Measurements from ENCODE around the gene MYBBP1A. TPM values are rescaled to one million over a fixed set of nuclear protein-coding genes. Genes with fewer than 3 reads are reported as not detected.
"Not testable (repeated sequence)": the region's sequence is repeated elsewhere in the genome, so short reads cannot be mapped to it uniquely, and the experiment has no call there.

MYBBP1A gene
- polyA plus RNA-seq, 2 donors = 32.6 to 44.8 TPM

- peaks cover 0 to 10% of the 10 kb centered on the region in 2 donors for H3K4me1 ChIP-seq (ENCODE audit: control insufficient read depth in 2 of 2, insufficient read depth in 2 of 2, low read length in 1 of 2)
- H3K27ac ChIP-seq (ENCODE audit: low read depth in 2 of 2, low read length in 1 of 2) = peak overlapping the region; percentile 59 to 88
- no peaks in the 10 kb centered on the region for H3K36me3 ChIP-seq (ENCODE audit: control insufficient read depth in 2 of 2, insufficient read depth in 2 of 2, low read length in 1 of 2)
- no peaks in the 10 kb centered on the region for H3K9me3 ChIP-seq (ENCODE audit: control insufficient read depth in 2 of 2, insufficient read depth in 1 of 2, low read depth in 1 of 2, low read length in 1 of 2)
- H3K4me3 ChIP-seq (ENCODE audit: low read depth in 1 of 2, low read length in 2 of 2) = no peak overlapping the region
- WGBS, 2 donors = 66% methylated on average over 20 of the region's 20 CpGs
- H3K27me3 ChIP-seq (ENCODE audit: control insufficient read depth in 1 of 2, insufficient read depth in 2 of 2, low read length in 2 of 2) = no peaks in the 10 kb centered on the region
Measured at GRCh38 chr17:4598776-4599504, 43.8 kb upstream of the MYBBP1A start.

GRCh38 chr17:4597975-4598374 is 42.8 kb upstream of the MYBBP1A start:
- no peaks in the 10 kb centered on the region for H3K36me3 ChIP-seq (ENCODE audit: control insufficient read depth in 2 of 2, insufficient read depth in 2 of 2, low read length in 1 of 2)
- no peaks in the 10 kb centered on the region for H3K9me3 ChIP-seq (ENCODE audit: control insufficient read depth in 2 of 2, insufficient read depth in 1 of 2, low read depth in 1 of 2, low read length in 1 of 2)
- peak overlapping the region; percentile 57 to 59 for H3K27ac ChIP-seq (ENCODE audit: low read depth in 2 of 2, low read length in 1 of 2)
- no peaks in the 10 kb centered on the region for H3K27me3 ChIP-seq (ENCODE audit: control insufficient read depth in 1 of 2, insufficient read depth in 2 of 2, low read length in 2 of 2)
- no peak overlapping the region for H3K4me3 ChIP-seq (ENCODE audit: low read depth in 1 of 2, low read length in 2 of 2)
- H3K4me1 ChIP-seq (ENCODE audit: control insufficient read depth in 2 of 2, insufficient read depth in 2 of 2, low read length in 1 of 2) = peaks cover 0 to 10% of the 10 kb centered on the region in 2 donors
- 78 to 84% methylated on average over 13 of the region's 13 CpGs for WGBS, 2 donors

- H3K36me3 ChIP-seq (ENCODE audit: control insufficient read depth in 2 of 2, insufficient read depth in 2 of 2, low read length in 1 of 2) = no peaks in the 10 kb centered on the region
- WGBS, 2 donors = 94 to 96% methylated on average over 36 of the region's 36 CpGs
- no peaks in the 10 kb centered on the region for H3K9me3 ChIP-seq (ENCODE audit: control insufficient read depth in 2 of 2, insufficient read depth in 1 of 2, low read depth in 1 of 2, low read length in 1 of 2)
- H3K27ac ChIP-seq (ENCODE audit: low read depth in 2 of 2, low read length in 1 of 2) = no peak overlapping the region
- peaks cover 0 to 10% of the 10 kb centered on the region in 2 donors for H3K4me1 ChIP-seq (ENCODE audit: control insufficient read depth in 2 of 2, insufficient read depth in 2 of 2, low read length in 1 of 2)
- H3K27me3 ChIP-seq (ENCODE audit: control insufficient read depth in 1 of 2, insufficient read depth in 2 of 2, low read length in 2 of 2) = no peaks in the 10 kb centered on the region
- no peak overlapping the region for H3K4me3 ChIP-seq (ENCODE audit: low read depth in 1 of 2, low read length in 2 of 2)
Measured at GRCh38 chr17:4596636-4597380, 41.6 kb upstream of the MYBBP1A start.

- H3K9me3 ChIP-seq (ENCODE audit: control insufficient read depth in 2 of 2, insufficient read depth in 1 of 2, low read depth in 1 of 2, low read length in 1 of 2); H3K27ac ChIP-seq (ENCODE audit: low read depth in 2 of 2, low read length in 1 of 2); H3K27me3 ChIP-seq (ENCODE audit: control insufficient read depth in 1 of 2, insufficient read depth in 2 of 2, low read length in 2 of 2); H3K36me3 ChIP-seq (ENCODE audit: control insufficient read depth in 2 of 2, insufficient read depth in 2 of 2, low read length in 1 of 2); H3K4me3 ChIP-seq (ENCODE audit: low read depth in 1 of 2, low read length in 2 of 2); H3K4me1 ChIP-seq (ENCODE audit: control insufficient read depth in 2 of 2, insufficient read depth in 2 of 2, low read length in 1 of 2): not testable (repeated sequence)
- 87 to 90% methylated on average over 22 to 23 of the region's 23 CpGs for WGBS, 2 donors
Measured at GRCh38 chr17:4595685-4596342, 40.6 kb upstream of the MYBBP1A start.

- WGBS, 2 donors = 40 to 56% methylated on average over 29 of the region's 29 CpGs
- Histone ChIP-seq H3K4me1 (ENCODE audit: control insufficient read depth in 2 of 2, insufficient read depth in 2 of 2, low read length in 1 of 2) (peaks cover 0 to 10% of the 10 kb centered on the region in 2 donors), H3K27ac (ENCODE audit: low read depth in 2 of 2, low read length in 1 of 2) (no peak overlapping the region), H3K9me3 (ENCODE audit: control insufficient read depth in 2 of 2, insufficient read depth in 1 of 2, low read depth in 1 of 2, low read length in 1 of 2) (no peaks in the 10 kb centered on the region), H3K27me3 (ENCODE audit: control insufficient read depth in 1 of 2, insufficient read depth in 2 of 2, low read length in 2 of 2) (no peaks in the 10 kb centered on the region), H3K36me3 (ENCODE audit: control insufficient read depth in 2 of 2, insufficient read depth in 2 of 2, low read length in 1 of 2) (no peaks in the 10 kb centered on the region), H3K4me3 (ENCODE audit: low read depth in 1 of 2, low read length in 2 of 2) (no peak overlapping the region)
Measured at GRCh38 chr17:4594931-4595684, 39.9 kb upstream of the MYBBP1A start.

GRCh38 chr17:4594406-4594805 is 39.2 kb upstream of the MYBBP1A start:
- H3K27ac ChIP-seq (ENCODE audit: low read depth in 2 of 2, low read length in 1 of 2) = no peak overlapping the region
- peaks cover 0 to 5% of the 10 kb centered on the region in 2 donors for H3K4me1 ChIP-seq (ENCODE audit: control insufficient read depth in 2 of 2, insufficient read depth in 2 of 2, low read length in 1 of 2)
- no peak overlapping the region for H3K4me3 ChIP-seq (ENCODE audit: low read depth in 1 of 2, low read length in 2 of 2)
- no peaks in the 10 kb centered on the region for H3K27me3 ChIP-seq (ENCODE audit: control insufficient read depth in 1 of 2, insufficient read depth in 2 of 2, low read length in 2 of 2)
- no peaks in the 10 kb centered on the region for H3K9me3 ChIP-seq (ENCODE audit: control insufficient read depth in 2 of 2, insufficient read depth in 1 of 2, low read depth in 1 of 2, low read length in 1 of 2)
- H3K36me3 ChIP-seq (ENCODE audit: control insufficient read depth in 2 of 2, insufficient read depth in 2 of 2, low read length in 1 of 2) = no peaks in the 10 kb centered on the region
- 90% methylated on average over 7 of the region's 7 CpGs for WGBS, 2 donors

- Histone ChIP-seq H3K4me1 (ENCODE audit: control insufficient read depth in 2 of 2, insufficient read depth in 2 of 2, low read length in 1 of 2) (peaks cover 0 to 1% of the 10 kb centered on the region in 2 donors), H3K4me3 (ENCODE audit: low read depth in 1 of 2, low read length in 2 of 2) (no peak overlapping the region), H3K27ac (ENCODE audit: low read depth in 2 of 2, low read length in 1 of 2) (no peak overlapping the region), H3K9me3 (ENCODE audit: control insufficient read depth in 2 of 2, insufficient read depth in 1 of 2, low read depth in 1 of 2, low read length in 1 of 2) (no peaks in the 10 kb centered on the region), H3K36me3 (ENCODE audit: control insufficient read depth in 2 of 2, insufficient read depth in 2 of 2, low read length in 1 of 2) (no peaks in the 10 kb centered on the region), H3K27me3 (ENCODE audit: control insufficient read depth in 1 of 2, insufficient read depth in 2 of 2, low read length in 2 of 2) (no peaks in the 10 kb centered on the region)
- 79 to 85% methylated on average over 14 of the region's 14 CpGs for WGBS, 2 donors
Measured at GRCh38 chr17:4593021-4593421, 37.8 kb upstream of the MYBBP1A start.

- H3K4me1 ChIP-seq (ENCODE audit: control insufficient read depth in 2 of 2, insufficient read depth in 2 of 2, low read length in 1 of 2) = no peaks in the 10 kb centered on the region
- WGBS, 2 donors = 84% methylated on average over 11 of the region's 11 CpGs
- no peak overlapping the region for H3K4me3 ChIP-seq (ENCODE audit: low read depth in 1 of 2, low read length in 2 of 2)
- no peaks in the 10 kb centered on the region for H3K27me3 ChIP-seq (ENCODE audit: control insufficient read depth in 1 of 2, insufficient read depth in 2 of 2, low read length in 2 of 2)
- H3K9me3 ChIP-seq (ENCODE audit: control insufficient read depth in 2 of 2, insufficient read depth in 1 of 2, low read depth in 1 of 2, low read length in 1 of 2) = no peaks in the 10 kb centered on the region
- H3K27ac ChIP-seq (ENCODE audit: low read depth in 2 of 2, low read length in 1 of 2) = peak overlapping the region in 1 of 2 donors; percentile 22
- no peaks in the 10 kb centered on the region for H3K36me3 ChIP-seq (ENCODE audit: control insufficient read depth in 2 of 2, insufficient read depth in 2 of 2, low read length in 1 of 2)
Measured at GRCh38 chr17:4592240-4593005, 37.2 kb upstream of the MYBBP1A start.

- no peaks in the 10 kb centered on the region for H3K27me3 ChIP-seq (ENCODE audit: control insufficient read depth in 1 of 2, insufficient read depth in 2 of 2, low read length in 2 of 2)
- H3K4me1 ChIP-seq (ENCODE audit: control insufficient read depth in 2 of 2, insufficient read depth in 2 of 2, low read length in 1 of 2) = no peaks in the 10 kb centered on the region
- no peaks in the 10 kb centered on the region for H3K36me3 ChIP-seq (ENCODE audit: control insufficient read depth in 2 of 2, insufficient read depth in 2 of 2, low read length in 1 of 2)
- H3K9me3 ChIP-seq (ENCODE audit: control insufficient read depth in 2 of 2, insufficient read depth in 1 of 2, low read depth in 1 of 2, low read length in 1 of 2) = no peaks in the 10 kb centered on the region
- 48 to 56% methylated on average over 12 of the region's 12 CpGs for WGBS, 2 donors
- H3K27ac ChIP-seq (ENCODE audit: low read depth in 2 of 2, low read length in 1 of 2) = no peak overlapping the region
- H3K4me3 ChIP-seq (ENCODE audit: low read depth in 1 of 2, low read length in 2 of 2) = no peak overlapping the region
Measured at GRCh38 chr17:4591529-4591928, 36.3 kb upstream of the MYBBP1A start.

All from esophagus (tissue), 2 donors.